Natural killer cell (primary cell): ENCODE measurements around the gene TWIST2. TPM values are rescaled to one million over a fixed set of nuclear protein-coding genes. Genes with fewer than 3 reads are reported as not detected.

Experiments
- ATAC-seq, 3 donors: fragments of 150-1000 bp in 2 of 3; fragments of 200-7000 bp in 1 of 3; cut with Tn5 transposase; 1 replicate in 1 of 3; 2 replicates in 2 of 3; pipeline ENCODE4 v1.10.0; 2021; ENCODE audit warnings: mild to moderate bottlenecking in 2 of 3, moderate library complexity in 2 of 3
- DNase-seq, 2 donors: peaks; one replicate each; pipeline versions ENCODE4 v3.0.0 to v3.0.0-alpha.2; 2013 to 2021; ENCODE audit warnings: mixed read lengths in 1 of 2
- H3K27ac ChIP-seq: one replicate; pipeline ENCODE4 v1.5.1; 2013; ENCODE audit warnings: mild to moderate bottlenecking, low read length
- H3K27me3 ChIP-seq: one replicate; pipeline ENCODE4 v1.6.1; 2013; ENCODE audit warnings: low read length; ENCODE audit not compliant: control insufficient read depth, insufficient read depth
- H3K36me3 ChIP-seq: one replicate; pipeline ENCODE4 v1.6.1; 2013; ENCODE audit warnings: low read length; ENCODE audit not compliant: control insufficient read depth, insufficient read depth
- H3K4me1 ChIP-seq: one replicate; pipeline ENCODE4 v1.6.1; 2013; ENCODE audit warnings: low read length; ENCODE audit not compliant: control insufficient read depth, insufficient read depth
- H3K4me3 ChIP-seq: one replicate; pipeline ENCODE4 v1.5.1; 2013; ENCODE audit warnings: low read length
- H3K9me3 ChIP-seq: one replicate; pipeline ENCODE4 v1.6.1; 2013; ENCODE audit warnings: low read length; ENCODE audit not compliant: control insufficient read depth, insufficient read depth
- H3K27ac Mint-ChIP-seq, 2 donors: one replicate each; pipeline ENCODE4 v1.8.0; 2022; ENCODE audit warnings: mild to moderate bottlenecking in 2 of 2, mixed read lengths in 2 of 2, moderate library complexity in 1 of 2
- H3K27me3 Mint-ChIP-seq, 2 donors: one replicate each; pipeline ENCODE4 v1.8.0; 2022; ENCODE audit warnings: low read depth in 2 of 2, mixed read lengths in 2 of 2
- H3K36me3 Mint-ChIP-seq: one replicate; pipeline ENCODE4 v1.8.0; 2022; ENCODE audit warnings: mixed read lengths
- H3K4me1 Mint-ChIP-seq, 2 donors: one replicate each; pipeline ENCODE4 v1.8.0; 2022; ENCODE audit warnings: mixed read lengths in 2 of 2
- H3K4me3 Mint-ChIP-seq: one replicate; pipeline ENCODE4 v1.8.0; 2022; ENCODE audit warnings: mild to moderate bottlenecking, moderate library complexity, mixed read lengths
- H3K9me3 Mint-ChIP-seq, 2 donors: one replicate each; pipeline ENCODE4 v1.8.0; 2022; ENCODE audit warnings: mixed read lengths in 2 of 2
- CTCF ChIP-seq: fragments of 200-600 bp; IDR thresholded peaks from one replicate; pipeline ENCODE4 v1.8.0; 2022; ENCODE audit warnings: antibody characterized with exemption
- WGBS: methylation state at CpG from one replicate; pipeline ENCODE4 v1.1.7; 2013; ENCODE audit warnings: missing lambda C conversion rate; ENCODE audit not compliant: insufficient coverage; 5-methylcytosine and 5-hydroxymethylcytosine counted together
- intact Hi-C: fragments of 100-400 bp; cut with micrococcal nuclease; formaldehyde crosslinking; loops from one replicate; pipeline ENCODE4 v1.14.2; 2022
- total RNA-seq, 4 donors: library from RNA; stranded (reverse); fragments of 120-200 nt in 1 of 4; gene quantifications; one replicate each; pipeline versions ENCODE4 v1.2.3 to v1.2.4, GENCODE V29; 2013 to 2022

The TWIST2 gene
- total RNA-seq, 3 donors from 2014 or later (not counting 1 experiment from before 2014, with no cell fraction given) = not detected

DNA sequence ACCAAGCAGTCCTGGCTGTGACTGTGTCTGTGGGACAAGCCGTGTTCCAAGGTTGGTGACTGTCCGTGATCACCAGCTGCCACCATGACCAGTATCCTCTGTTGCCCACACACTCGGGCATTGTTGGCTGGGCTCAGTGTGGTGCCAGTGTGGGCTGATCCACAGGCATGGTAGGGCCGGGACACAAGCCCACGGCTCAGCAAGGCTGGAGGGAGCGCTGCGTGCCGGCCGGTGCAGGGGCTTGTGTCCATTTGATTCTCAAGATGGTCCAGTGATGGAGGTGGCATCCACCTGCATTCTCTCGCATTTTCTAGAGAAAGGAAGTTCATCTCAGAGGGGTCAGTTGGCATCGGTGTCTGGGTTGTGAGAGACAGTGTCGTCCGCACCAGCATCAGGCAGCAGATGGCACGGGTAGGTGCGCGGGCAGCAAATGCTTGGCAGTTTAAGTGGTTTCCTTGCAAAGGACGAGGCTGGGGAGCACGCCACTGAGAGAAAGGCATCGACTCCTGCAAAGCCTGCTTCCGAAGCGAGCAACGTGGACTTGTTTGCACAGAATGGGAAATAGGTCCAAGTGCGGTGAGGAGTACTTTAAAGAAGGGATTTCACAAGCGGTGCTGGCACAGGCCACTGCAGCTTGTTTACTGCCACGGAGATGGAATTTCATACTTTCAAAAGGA, 20.9 kb downstream of the TWIST2 start:
- ATAC-seq (peak in 2 of 3 donors; percentile 5 to 6), DNase-seq (no peak)
- TF ChIP-seq CTCF = no peak
- Mint-ChIP-seq H3K27ac (peak overlapping the region in 1 of 2 donors; percentile 78), H3K4me1 (peaks cover 4 to 5% of the 10 kb centered on the region in 2 donors), H3K27me3 (no peaks in the 10 kb centered on the region), H3K36me3 (no peaks in the 10 kb centered on the region), H3K9me3 (peaks cover 0 to 5% of the 10 kb centered on the region in 2 donors), H3K4me3 (no peak overlapping the region)
- H3K27me3 ChIP-seq = no peaks in the 10 kb centered on the region
- H3K27ac ChIP-seq = no peak overlapping the region
- no peak overlapping the region for H3K4me3 ChIP-seq
- intact Hi-C loops = no loop called here
- H3K9me3 ChIP-seq = no peaks in the 10 kb centered on the region
- H3K36me3 ChIP-seq = no peaks in the 10 kb centered on the region
- WGBS = 91% methylated on average over 25 of the region's 25 CpGs
- H3K4me1 ChIP-seq = no peaks in the 10 kb centered on the region

DNA sequence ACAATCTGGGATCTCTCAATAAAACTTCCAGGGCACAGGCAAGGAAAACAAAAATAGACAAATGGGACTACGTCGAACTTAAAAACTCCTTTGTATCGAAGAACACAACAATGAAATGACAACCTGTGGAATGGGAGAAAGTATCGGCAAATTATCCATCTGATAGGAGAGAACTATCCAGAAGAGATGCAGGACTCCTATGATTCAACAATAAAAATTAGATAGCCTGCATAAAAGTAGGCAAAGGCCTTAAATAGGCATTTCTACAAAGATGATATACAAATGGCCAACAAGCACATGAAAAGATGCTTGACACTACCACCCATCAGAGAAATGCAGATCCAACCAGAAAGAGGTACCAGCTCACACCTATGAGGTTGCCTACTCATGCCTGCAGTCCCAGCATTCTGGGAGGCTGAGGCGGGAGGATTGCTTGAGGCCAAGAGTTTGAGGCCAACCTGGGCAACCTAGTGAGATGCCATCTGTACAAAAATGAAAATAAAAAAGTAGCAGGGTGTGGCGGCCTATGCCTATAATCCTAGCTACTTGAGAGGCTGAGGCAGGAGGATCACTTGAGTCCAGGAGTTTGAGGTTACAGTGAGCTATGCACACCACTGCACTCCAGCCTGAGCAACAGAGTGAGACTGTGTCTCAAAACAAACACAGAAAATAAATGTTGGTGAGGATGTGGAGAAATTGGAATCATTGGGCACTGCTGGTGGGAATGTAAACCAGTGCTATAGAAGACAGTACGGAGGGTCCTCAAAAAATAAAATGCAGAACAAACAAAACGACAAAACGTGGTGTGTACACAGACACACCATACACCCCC, 21.6 kb downstream of the TWIST2 start:
- no peak for TF ChIP-seq CTCF
- no peaks in the 10 kb centered on the region for H3K27me3 Mint-ChIP-seq
- Histone ChIP-seq H3K4me1 (no peaks in the 10 kb centered on the region), H3K9me3 (no peaks in the 10 kb centered on the region), H3K4me3 (no peak overlapping the region), H3K27me3 (no peaks in the 10 kb centered on the region), H3K36me3 (no peaks in the 10 kb centered on the region), H3K27ac (no peak overlapping the region)
- DNase-seq (no peak), ATAC-seq (peak in 1 of 3 donors; percentile 48)
- H3K4me3 Mint-ChIP-seq = no peak overlapping the region
- peaks cover 4 to 5% of the 10 kb centered on the region in 2 donors for H3K4me1 Mint-ChIP-seq
- peak overlapping the region; percentile 41 to 78 for H3K27ac Mint-ChIP-seq
- WGBS = 95% methylated on average over 7 of the region's 9 CpGs
- H3K36me3 Mint-ChIP-seq = no peaks in the 10 kb centered on the region
- intact Hi-C loops = no loop called here
- H3K9me3 Mint-ChIP-seq = peaks cover 0 to 5% of the 10 kb centered on the region in 2 donors

- Mint-ChIP-seq H3K27me3 (no peaks in the 10 kb centered on the region), H3K36me3 (no peaks in the 10 kb centered on the region), H3K4me1 (peaks cover 4 to 5% of the 10 kb centered on the region in 2 donors), H3K4me3 (no peak overlapping the region), H3K9me3 (peaks cover 0 to 5% of the 10 kb centered on the region in 2 donors), H3K27ac (peak overlapping the region; percentile 41 to 78)
- WGBS = 76% methylated on average over 3 of the region's 3 CpGs
- no peak for TF ChIP-seq CTCF
- no peak for DNase-seq
- H3K4me1 ChIP-seq = no peaks in the 10 kb centered on the region
- intact Hi-C loops = no loop called here
- ATAC-seq = no peak
- no peaks in the 10 kb centered on the region for H3K27me3 ChIP-seq
- no peaks in the 10 kb centered on the region for H3K36me3 ChIP-seq
- no peak overlapping the region for H3K4me3 ChIP-seq
- H3K27ac ChIP-seq = no peak overlapping the region
- H3K9me3 ChIP-seq = no peaks in the 10 kb centered on the region
Observed at GRCh38 chr2:238870261-238870660, 22.4 kb downstream of the TWIST2 start.
